AG09309 (cell line): ENCODE data around the gene SCNN1B.
"Not testable (repeated sequence)": the region's sequence is repeated elsewhere in the genome, so short reads cannot be mapped to it uniquely, and the experiment has no call there.

Experiments
- DNase-seq: peaks from one replicate; pipeline ENCODE4 v3.0.0-alpha.2; 2010; ENCODE audit warnings: low read depth
- H3K4me3 ChIP-seq: 2 replicates; pipeline ENCODE4 v1.5.1; 2011; ENCODE audit warnings: mild to moderate bottlenecking, low read depth, low read length, moderate library complexity; ENCODE audit not compliant: control insufficient read depth
- CTCF ChIP-seq: IDR thresholded peaks from 2 replicates; pipeline ENCODE4 v1.5.1; 2011; ENCODE audit warnings: mild to moderate bottlenecking, low read depth, low read length, inconsistent platforms; ENCODE audit not compliant: insufficient read depth, control insufficient read depth; ENCODE audit errors: missing control alignments

SCNN1B gene

GRCh38 chr16:23302045-23302956, at the start of gene SCNN1B:
Gene SCNN1B (plus strand): TSS chr16:23302302. CDS start chr16:23348600, 46,298 bp downstream.
- no peak within 1 kb of the TSS for H3K4me3 ChIP-seq
- no peak for TF ChIP-seq CTCF
- DNase-seq: no peak

- H3K4me3 ChIP-seq: no peak overlapping the region
- DNase-seq: no peak
- TF ChIP-seq CTCF: no peak
Observed at GRCh38 chr16:23252310-23252709, 49.8 kb upstream of the SCNN1B start.

GRCh38 chr16:23253650-23254049, 48.5 kb upstream of the SCNN1B start:
- not testable (repeated sequence) for DNase-seq, H3K4me3 ChIP-seq

GRCh38 chr16:23254338-23254737, 47.8 kb upstream of the SCNN1B start:
- peak; percentile 11 for DNase-seq
- no peak for TF ChIP-seq CTCF

GRCh38 chr16:23255000-23255399, 47.1 kb upstream of the SCNN1B start:
- no peak for DNase-seq
- TF ChIP-seq CTCF: no peak
- no peak overlapping the region for H3K4me3 ChIP-seq

More at GRCh38 chr16:23254338-23254737, 47.8 kb upstream of the SCNN1B start:
- no peak overlapping the region for H3K4me3 ChIP-seq

- no peak overlapping the region for H3K4me3 ChIP-seq
- DNase-seq: no peak
- TF ChIP-seq CTCF: no peak
Observed at GRCh38 chr16:23256440-23256839, 45.7 kb upstream of the SCNN1B start.

- no peak for TF ChIP-seq CTCF
- no peak overlapping the region for H3K4me3 ChIP-seq
- DNase-seq: no peak
Observed at GRCh38 chr16:23257682-23258081, 44.4 kb upstream of the SCNN1B start.
